SK-N-SH treated with all-trans-retinoic acid at 6 μM for 48 hours (cell line): Measurements from ENCODE around the gene VMO1.

Experiments
- ATAC-seq: fragments of 200-7000 bp; cut with Tn5 transposase; 3 replicates; pipeline ENCODE4 v1.9.1; 2020; ENCODE audit warnings: mild to moderate bottlenecking, moderate library complexity
- ARNTL ChIP-seq: fragments of 450-650 bp; formaldehyde crosslinking; IDR thresholded peaks from 2 replicates; pipeline ENCODE4 v1.5.0; 2020; ENCODE audit warnings: low read depth, mild to moderate bottlenecking, moderate library complexity, borderline replicate concordance
- ESRRG ChIP-seq: fragments of 250-450 bp; sonication (Bioruptor Pico); IDR thresholded peaks from 2 replicates; pipeline ENCODE4 v1.6.1; 2021; ENCODE audit warnings: mild to moderate bottlenecking
- GLIS3 ChIP-seq: fragments of 250-450 bp; sonication (Bioruptor Pico); IDR thresholded peaks from 2 replicates; pipeline ENCODE4 v1.5.0; 2020; ENCODE audit warnings: mild to moderate bottlenecking, moderate library complexity
- ISL1 ChIP-seq: fragments of 250-450 bp; sonication (Bioruptor Pico); IDR thresholded peaks from 2 replicates; pipeline ENCODE4 v2.1.2; 2022; ENCODE audit warnings: mild to moderate bottlenecking, moderate library complexity
- OSR1 ChIP-seq: fragments of 250-450 bp; sonication (Bioruptor Pico); IDR thresholded peaks from 2 replicates; pipeline ENCODE4 v1.8.0; 2022; ENCODE audit warnings: moderate library complexity, mild to moderate bottlenecking, inconsistent platforms
- PPARA ChIP-seq: fragments of 250-450 bp; sonication (Bioruptor Pico); IDR thresholded peaks from 2 replicates; pipeline ENCODE4 v1.5.0; 2020; ENCODE audit warnings: mild to moderate bottlenecking, borderline replicate concordance
- RARB ChIP-seq: fragments of 250-450 bp; sonication (Bioruptor Pico); IDR thresholded peaks from 2 replicates; pipeline ENCODE4 v1.8.0; 2021; ENCODE audit warnings: mild to moderate bottlenecking, moderate library complexity
- SNAI2 ChIP-seq: fragments of 250-450 bp; sonication (Bioruptor Pico); IDR thresholded peaks from 2 replicates; pipeline ENCODE4 v1.5.0; 2020; ENCODE audit warnings: mild to moderate bottlenecking, moderate library complexity
- TCF4 ChIP-seq: fragments of 250-450 bp; sonication (Bioruptor Pico); IDR thresholded peaks from 2 replicates; pipeline ENCODE4 v1.8.0; 2021; ENCODE audit warnings: mild to moderate bottlenecking, moderate library complexity, borderline replicate concordance
- TOX ChIP-seq: fragments of 250-450 bp; sonication (Bioruptor Pico); IDR thresholded peaks from 2 replicates; pipeline ENCODE4 v1.8.0; 2021; ENCODE audit warnings: mild to moderate bottlenecking, moderate library complexity, borderline replicate concordance
- ZC3H10 ChIP-seq: fragments of 250-450 bp; sonication (Bioruptor Pico); IDR thresholded peaks from 2 replicates; pipeline ENCODE4 v1.5.1; 2021; ENCODE audit warnings: mild to moderate bottlenecking, moderate library complexity
- ZFP3 ChIP-seq: fragments of 250-450 bp; sonication (Bioruptor Pico); IDR thresholded peaks from 2 replicates; pipeline ENCODE4 v1.5.0; 2020; ENCODE audit warnings: mild to moderate bottlenecking, moderate library complexity
- ZFP30 ChIP-seq: fragments of 450-650 bp; formaldehyde crosslinking; IDR thresholded peaks from 2 replicates; pipeline ENCODE4 v1.5.0; 2022; ENCODE audit warnings: mild to moderate bottlenecking, moderate library complexity
- ZNF565 ChIP-seq: fragments of 450-650 bp; formaldehyde crosslinking; conservative IDR thresholded peaks from 2 replicates; pipeline ENCODE4 v1.5.0; 2020; ENCODE audit warnings: low read depth, mild to moderate bottlenecking, moderate library complexity
- ZNF70 ChIP-seq: fragments of 450-650 bp; formaldehyde crosslinking; IDR thresholded peaks from 2 replicates; pipeline ENCODE4 v1.5.0; 2020; ENCODE audit warnings: mild to moderate bottlenecking, moderate library complexity
- ZNF8 ChIP-seq: fragments of 450-650 bp; formaldehyde crosslinking; IDR thresholded peaks from 2 replicates; pipeline ENCODE4 v1.5.0; 2020; ENCODE audit warnings: mild to moderate bottlenecking, moderate library complexity
- TF ChIP-seq, protein P1 (sequence below): fragments of 250-450 bp; sonication (Bioruptor Pico); IDR thresholded peaks from 2 replicates; pipeline ENCODE4 v1.5.1; 2021; ENCODE audit warnings: mild to moderate bottlenecking, moderate library complexity
- TF ChIP-seq, protein P2 (sequence below): fragments of 250-450 bp; sonication (Bioruptor Pico); IDR thresholded peaks from 2 replicates; pipeline ENCODE4 v1.8.0; 2020; ENCODE audit warnings: mild to moderate bottlenecking, moderate library complexity, borderline replicate concordance
- TF ChIP-seq, protein P3 (sequence below): fragments of 250-450 bp; sonication (Bioruptor Pico); IDR thresholded peaks from 2 replicates; pipeline ENCODE4 v1.5.0; 2020; ENCODE audit warnings: mild to moderate bottlenecking, moderate library complexity
- TF ChIP-seq, protein P4 (sequence below): fragments of 250-450 bp; sonication (Bioruptor Pico); IDR thresholded peaks from 2 replicates; pipeline ENCODE4 v1.8.0; 2021; ENCODE audit warnings: low read depth, mild to moderate bottlenecking, moderate library complexity, borderline replicate concordance

VMO1 gene

DNA sequence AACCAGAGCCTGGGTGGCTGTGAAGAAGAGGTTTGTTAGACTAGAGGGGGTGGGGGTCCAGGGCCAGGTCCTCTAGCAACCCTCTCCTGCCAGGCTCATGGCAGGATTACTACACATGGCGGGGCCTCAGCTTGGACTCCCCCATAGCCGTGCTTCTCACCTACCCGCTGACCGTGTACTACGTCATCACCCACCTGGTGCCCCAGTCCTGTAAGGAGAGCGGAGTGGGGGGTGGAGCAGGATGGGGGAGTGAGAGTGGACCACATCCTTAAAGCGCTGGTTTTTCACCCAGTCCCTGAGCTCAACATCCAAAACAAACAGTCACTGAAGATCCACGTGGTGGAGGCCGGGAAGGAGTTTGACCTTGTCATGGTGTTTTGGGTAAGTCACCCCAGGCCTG is 42.3 kb downstream of the VMO1 start:
- TF ChIP-seq, protein P1, sequence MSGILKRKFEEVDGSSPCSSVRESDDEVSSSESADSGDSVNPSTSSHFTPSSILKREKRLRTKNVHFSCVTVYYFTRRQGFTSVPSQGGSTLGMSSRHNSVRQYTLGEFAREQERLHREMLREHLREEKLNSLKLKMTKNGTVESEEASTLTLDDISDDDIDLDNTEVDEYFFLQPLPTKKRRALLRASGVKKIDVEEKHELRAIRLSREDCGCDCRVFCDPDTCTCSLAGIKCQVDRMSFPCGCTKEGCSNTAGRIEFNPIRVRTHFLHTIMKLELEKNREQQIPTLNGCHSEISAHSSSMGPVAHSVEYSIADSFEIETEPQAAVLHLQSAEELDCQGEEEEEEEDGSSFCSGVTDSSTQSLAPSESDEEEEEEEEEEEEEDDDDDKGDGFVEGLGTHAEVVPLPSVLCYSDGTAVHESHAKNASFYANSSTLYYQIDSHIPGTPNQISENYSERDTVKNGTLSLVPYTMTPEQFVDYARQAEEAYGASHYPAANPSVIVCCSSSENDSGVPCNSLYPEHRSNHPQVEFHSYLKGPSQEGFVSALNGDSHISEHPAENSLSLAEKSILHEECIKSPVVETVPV (CRISPR knock-in tag), result no peak
- no peak for TF ChIP-seq ZFP3 (CRISPR knock-in tag)
- no peak for TF ChIP-seq PPARA (CRISPR knock-in tag)
- no peak for TF ChIP-seq ZNF70 (CRISPR knock-in tag)
- TF ChIP-seq ARNTL, result no peak
- TF ChIP-seq ZNF565 (CRISPR knock-in tag), result no peak
- TF ChIP-seq TOX (CRISPR knock-in tag), result no peak
- no peak for TF ChIP-seq SNAI2 (CRISPR knock-in tag)
- ATAC-seq, result no peak

DNA sequence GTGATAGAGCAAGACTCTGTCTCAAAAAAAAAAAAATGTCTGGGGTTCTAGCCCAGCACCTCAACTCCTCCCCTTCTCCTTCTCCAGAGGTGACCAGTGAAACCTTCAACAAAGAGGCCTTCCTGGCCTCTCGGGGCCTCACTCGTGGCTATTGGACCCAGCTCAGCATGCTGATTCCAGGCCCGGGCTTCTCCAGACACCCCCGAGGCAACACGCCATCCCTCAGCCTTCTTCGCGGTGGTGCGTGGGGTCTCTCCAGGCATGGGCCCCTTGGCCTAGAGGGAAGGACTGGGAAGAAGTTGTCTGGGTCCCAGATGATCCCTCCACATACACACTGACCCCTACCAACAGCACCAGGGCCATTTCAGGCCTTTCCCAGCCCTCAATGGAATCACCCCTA is 42.9 kb downstream of the VMO1 start:
- TF ChIP-seq GLIS3 (CRISPR knock-in tag), result no peak
- TF ChIP-seq TOX (CRISPR knock-in tag), result no peak
- TF ChIP-seq OSR1 (CRISPR knock-in tag), result no peak
- TF ChIP-seq TCF4 (CRISPR knock-in tag), result no peak
- TF ChIP-seq ZC3H10, result no peak
- no peak for TF ChIP-seq PPARA (CRISPR knock-in tag)
- no peak for TF ChIP-seq ZNF8 (CRISPR knock-in tag)
- no peak for TF ChIP-seq ARNTL
- no peak for TF ChIP-seq ZFP3 (CRISPR knock-in tag)
- TF ChIP-seq, protein P2, sequence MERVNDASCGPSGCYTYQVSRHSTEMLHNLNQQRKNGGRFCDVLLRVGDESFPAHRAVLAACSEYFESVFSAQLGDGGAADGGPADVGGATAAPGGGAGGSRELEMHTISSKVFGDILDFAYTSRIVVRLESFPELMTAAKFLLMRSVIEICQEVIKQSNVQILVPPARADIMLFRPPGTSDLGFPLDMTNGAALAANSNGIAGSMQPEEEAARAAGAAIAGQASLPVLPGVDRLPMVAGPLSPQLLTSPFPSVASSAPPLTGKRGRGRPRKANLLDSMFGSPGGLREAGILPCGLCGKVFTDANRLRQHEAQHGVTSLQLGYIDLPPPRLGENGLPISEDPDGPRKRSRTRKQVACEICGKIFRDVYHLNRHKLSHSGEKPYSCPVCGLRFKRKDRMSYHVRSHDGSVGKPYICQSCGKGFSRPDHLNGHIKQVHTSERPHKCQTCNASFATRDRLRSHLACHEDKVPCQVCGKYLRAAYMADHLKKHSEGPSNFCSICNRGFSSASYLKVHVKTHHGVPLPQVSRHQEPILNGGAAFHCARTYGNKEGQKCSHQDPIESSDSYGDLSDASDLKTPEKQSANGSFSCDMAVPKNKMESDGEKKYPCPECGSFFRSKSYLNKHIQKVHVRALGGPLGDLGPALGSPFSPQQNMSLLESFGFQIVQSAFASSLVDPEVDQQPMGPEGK (CRISPR knock-in tag), result no peak
- TF ChIP-seq, protein P1 (CRISPR knock-in tag), result no peak
- no peak for TF ChIP-seq ZFP30
- TF ChIP-seq ISL1 (CRISPR knock-in tag), result no peak
- TF ChIP-seq, protein P3, sequence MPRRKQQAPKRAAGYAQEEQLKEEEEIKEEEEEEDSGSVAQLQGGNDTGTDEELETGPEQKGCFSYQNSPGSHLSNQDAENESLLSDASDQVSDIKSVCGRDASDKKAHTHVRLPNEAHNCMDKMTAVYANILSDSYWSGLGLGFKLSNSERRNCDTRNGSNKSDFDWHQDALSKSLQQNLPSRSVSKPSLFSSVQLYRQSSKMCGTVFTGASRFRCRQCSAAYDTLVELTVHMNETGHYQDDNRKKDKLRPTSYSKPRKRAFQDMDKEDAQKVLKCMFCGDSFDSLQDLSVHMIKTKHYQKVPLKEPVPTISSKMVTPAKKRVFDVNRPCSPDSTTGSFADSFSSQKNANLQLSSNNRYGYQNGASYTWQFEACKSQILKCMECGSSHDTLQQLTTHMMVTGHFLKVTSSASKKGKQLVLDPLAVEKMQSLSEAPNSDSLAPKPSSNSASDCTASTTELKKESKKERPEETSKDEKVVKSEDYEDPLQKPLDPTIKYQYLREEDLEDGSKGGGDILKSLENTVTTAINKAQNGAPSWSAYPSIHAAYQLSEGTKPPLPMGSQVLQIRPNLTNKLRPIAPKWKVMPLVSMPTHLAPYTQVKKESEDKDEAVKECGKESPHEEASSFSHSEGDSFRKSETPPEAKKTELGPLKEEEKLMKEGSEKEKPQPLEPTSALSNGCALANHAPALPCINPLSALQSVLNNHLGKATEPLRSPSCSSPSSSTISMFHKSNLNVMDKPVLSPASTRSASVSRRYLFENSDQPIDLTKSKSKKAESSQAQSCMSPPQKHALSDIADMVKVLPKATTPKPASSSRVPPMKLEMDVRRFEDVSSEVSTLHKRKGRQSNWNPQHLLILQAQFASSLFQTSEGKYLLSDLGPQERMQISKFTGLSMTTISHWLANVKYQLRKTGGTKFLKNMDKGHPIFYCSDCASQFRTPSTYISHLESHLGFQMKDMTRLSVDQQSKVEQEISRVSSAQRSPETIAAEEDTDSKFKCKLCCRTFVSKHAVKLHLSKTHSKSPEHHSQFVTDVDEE (CRISPR knock-in tag), result no peak
- ATAC-seq, result no peak

DNA sequence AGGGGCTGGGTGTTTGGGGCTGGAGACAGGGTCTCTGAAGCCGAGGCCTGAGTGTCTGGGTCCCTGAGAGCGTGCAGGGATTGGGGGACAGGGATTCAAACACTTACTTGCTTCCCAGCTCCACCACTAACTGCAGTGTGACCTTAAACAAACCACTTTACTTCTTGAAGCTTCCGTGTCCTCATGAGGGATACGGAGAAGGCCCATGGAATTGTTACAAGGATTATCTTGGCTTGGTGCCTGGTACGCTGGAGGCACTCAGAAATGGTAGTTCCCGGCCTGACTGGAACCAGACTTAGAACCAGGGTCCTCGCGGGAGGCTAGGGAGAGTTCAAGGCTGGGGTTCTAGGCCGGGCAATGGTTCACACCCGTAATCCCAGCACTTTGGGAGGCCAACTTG is 43.5 kb downstream of the VMO1 start:
- no peak for ATAC-seq
- TF ChIP-seq RARB (CRISPR knock-in tag) (no peak), GLIS3 (CRISPR knock-in tag) (no peak), ZFP3 (CRISPR knock-in tag) (no peak), TOX (CRISPR knock-in tag) (no peak), ISL1 (CRISPR knock-in tag) (no peak), ZFP30 (no peak), PPARA (CRISPR knock-in tag) (no peak), ESRRG (CRISPR knock-in tag) (no peak), OSR1 (CRISPR knock-in tag) (no peak), ZNF8 (CRISPR knock-in tag) (no peak), TCF4 (CRISPR knock-in tag) (no peak), ZNF565 (CRISPR knock-in tag) (no peak)
- TF ChIP-seq, protein P4, sequence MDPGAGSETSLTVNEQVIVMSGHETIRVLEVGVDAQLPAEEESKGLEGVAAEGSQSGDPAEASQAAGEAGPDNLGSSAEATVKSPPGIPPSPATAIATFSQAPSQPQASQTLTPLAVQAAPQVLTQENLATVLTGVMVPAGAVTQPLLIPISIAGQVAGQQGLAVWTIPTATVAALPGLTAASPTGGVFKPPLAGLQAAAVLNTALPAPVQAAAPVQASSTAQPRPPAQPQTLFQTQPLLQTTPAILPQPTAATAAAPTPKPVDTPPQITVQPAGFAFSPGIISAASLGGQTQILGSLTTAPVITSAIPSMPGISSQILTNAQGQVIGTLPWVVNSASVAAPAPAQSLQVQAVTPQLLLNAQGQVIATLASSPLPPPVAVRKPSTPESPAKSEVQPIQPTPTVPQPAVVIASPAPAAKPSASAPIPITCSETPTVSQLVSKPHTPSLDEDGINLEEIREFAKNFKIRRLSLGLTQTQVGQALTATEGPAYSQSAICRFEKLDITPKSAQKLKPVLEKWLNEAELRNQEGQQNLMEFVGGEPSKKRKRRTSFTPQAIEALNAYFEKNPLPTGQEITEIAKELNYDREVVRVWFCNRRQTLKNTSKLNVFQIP, result no peak
